Right cardiac atrium (tissue), 5 donors: ENCODE results near the gene CCNI2. TPM values are rescaled to one million over a fixed set of nuclear protein-coding genes. Genes with fewer than 3 reads are reported as not detected.
A peak's percentile ranks its signal among the peaks of the same experiment; 100 is the strongest.

Experiments used
- ATAC-seq, 2 donors: fragments of 200-7000 bp; cut with Tn5 transposase; one replicate each; pipeline versions ENCODE4 v1.8.0 to v1.9.1; 2020; ENCODE audit warnings: moderate library complexity in 2 of 2, mild to moderate bottlenecking in 1 of 2
- DNase-seq, 3 donors: peaks; one replicate each; pipeline ENCODE4 v3.0.0-alpha.2; 2020
- H3K27ac ChIP-seq: one replicate; pipeline ENCODE4 v1.5.1; 2013; ENCODE audit warnings: mild to moderate bottlenecking, low read length, control low read depth, moderate library complexity
- H3K27me3 ChIP-seq: one replicate; pipeline ENCODE4 v1.6.1; 2013; ENCODE audit not compliant: control insufficient read depth, insufficient read depth
- H3K4me1 ChIP-seq: one replicate; pipeline ENCODE4 v1.6.1; 2013; ENCODE audit warnings: low read length; ENCODE audit not compliant: control insufficient read depth, insufficient read depth
- H3K4me3 ChIP-seq: one replicate; pipeline ENCODE4 v1.5.1; 2013; ENCODE audit warnings: low read length, control low read depth
- H3K9me3 ChIP-seq: one replicate; pipeline ENCODE4 v1.6.1; 2013; ENCODE audit warnings: low read length; ENCODE audit not compliant: control insufficient read depth
- WGBS: extraction: QIAGEN DNeasy Blood & Tissue Kit; methylation state at CpG from one replicate; pipeline ENCODE4 v1.1.7; 2013; 5-methylcytosine and 5-hydroxymethylcytosine counted together
- intact Hi-C, 4 donors: fragments of 100-400 bp; cut with DNase I; formaldehyde crosslinking; loops; one replicate each; pipeline versions ENCODE4 v1.11.0 to v1.14.0; 2022 to 2023
- polyA plus RNA-seq: library from polyadenylated mRNA; stranded (reverse); fragments of 200-250 nt; gene quantifications from one replicate; pipeline ENCODE4 v1.2.3, GENCODE V29; 2013
- total RNA-seq, 4 donors: library from RNA; stranded (reverse); fragmentation: NEBNext Ultra II Directional; extraction: Animal tissue kit (Norgen Biotek cat#: 25700); gene quantifications; one replicate each; pipeline ENCODE4 v1.2.1, GENCODE V29; 2021
- donor health status: healthy with polysubstance abuse.
- donor health status: DM: no; HTN: yes; CAD: no.
- donor health status: DM: no; HTN: no; CAD: no.
- donor health status: DM: no; HTN: yes; CAD: no; lungs with severe emphysema.
- donor health status: DM: yes; HTN: yes; CAD: no.

Gene CCNI2
- total and polyA plus RNA-seq, 5 donors = 0.09 to 0.14 TPM; not detected in 3

- Histone ChIP-seq H3K27ac (no peak within 1 kb of the TSS), H3K4me1 (no peaks in the 10 kb centered on the region), H3K4me3 (peak within 1 kb of the TSS; percentile 39), H3K27me3 (no peaks in the 10 kb centered on the region), H3K9me3 (no peaks in the 10 kb centered on the region)
- 2% methylated on average over 81 of the region's 81 CpGs for WGBS
- ATAC-seq (peak; percentile 100), DNase-seq (peak; percentile 99)
- intact Hi-C loops = no loop called here
Measured at GRCh38 chr5:132736853-132737833, 10.1 kb upstream of the CCNI2 start, which contains the start of gene KIF3A. Gene KIF3A (minus strand): TSS chr5:132737546. CDS start chr5:132737419, 127 bp downstream.

DNA sequence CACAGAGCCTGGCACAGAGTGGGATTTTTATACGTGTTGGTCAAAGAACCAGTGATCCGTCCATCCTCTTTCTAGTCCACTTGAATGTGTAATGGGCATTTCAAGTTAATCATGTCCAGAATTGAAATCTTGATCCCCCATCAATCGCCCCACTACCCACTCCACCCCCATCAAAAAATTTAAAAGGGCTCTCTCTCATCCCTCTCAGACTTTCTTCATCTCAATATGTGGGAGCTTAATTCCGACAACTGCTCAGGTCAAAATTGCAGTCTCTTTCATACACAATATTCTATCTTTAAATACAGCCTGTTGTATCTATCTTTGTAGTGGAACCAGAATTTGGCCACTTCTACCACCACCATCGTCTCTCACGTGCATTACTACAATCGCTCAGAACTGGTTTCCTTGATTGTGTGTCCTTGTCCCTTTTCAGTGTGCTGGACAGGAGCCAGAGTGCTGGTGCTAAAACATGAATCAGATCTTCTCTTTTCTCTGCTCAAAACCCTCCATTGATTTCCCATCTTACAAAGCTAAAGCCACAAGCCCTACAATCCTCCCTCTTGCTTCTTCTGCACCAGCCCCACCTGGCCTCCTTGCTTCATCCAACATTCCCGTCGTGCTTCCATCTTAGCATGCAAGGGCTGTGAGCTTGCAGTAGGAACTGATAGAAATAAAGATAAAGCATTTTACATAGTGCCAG is 9.1 kb upstream of the CCNI2 start:
- no peak for DNase-seq
- intact Hi-C loops = no loop called here
- Histone ChIP-seq H3K4me3 (peak overlapping the region; percentile 39), H3K9me3 (no peaks in the 10 kb centered on the region), H3K27ac (no peak overlapping the region), H3K27me3 (no peaks in the 10 kb centered on the region), H3K4me1 (no peaks in the 10 kb centered on the region)
- 61% methylated on average over 9 of the region's 9 CpGs for WGBS
- no peak for ATAC-seq

- WGBS = 65% methylated on average over 1 of the region's 1 CpG
- intact Hi-C loops = no loop called here
- ATAC-seq = no peak
- Histone ChIP-seq H3K4me3 (no peak overlapping the region), H3K27ac (no peak overlapping the region), H3K4me1 (no peaks in the 10 kb centered on the region), H3K27me3 (no peaks in the 10 kb centered on the region), H3K9me3 (no peaks in the 10 kb centered on the region)
- DNase-seq = no peak
Measured at GRCh38 chr5:132739232-132739631, 8.0 kb upstream of the CCNI2 start.

DNA sequence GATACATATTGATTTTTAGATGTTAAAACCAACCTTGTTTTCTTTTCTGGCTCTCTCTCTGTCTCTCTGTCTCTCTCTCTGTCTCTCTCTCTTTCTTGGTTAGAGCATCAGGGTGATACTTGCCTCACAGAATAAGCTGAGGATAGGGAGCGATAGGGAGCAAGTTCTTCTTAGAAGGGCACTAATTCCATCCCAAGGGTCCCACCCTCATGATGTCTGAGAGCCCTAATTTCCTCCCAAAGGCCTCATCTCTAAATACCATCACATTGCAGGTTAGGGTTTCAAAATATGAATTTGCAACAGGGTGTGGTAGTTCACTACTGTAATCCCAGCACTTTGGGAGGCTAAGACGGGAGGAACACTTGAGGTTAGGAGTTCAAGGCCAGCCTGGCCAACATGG is 5.1 kb upstream of the CCNI2 start:
- ATAC-seq = no peak
- H3K9me3 ChIP-seq = no peaks in the 10 kb centered on the region
- DNase-seq = no peak
- WGBS = 91% methylated on average over 2 of the region's 2 CpGs
- no peaks in the 10 kb centered on the region for H3K27me3 ChIP-seq
- H3K4me1 ChIP-seq = no peaks in the 10 kb centered on the region
- intact Hi-C loops = no loop called here
- H3K4me3 ChIP-seq = no peak overlapping the region
- H3K27ac ChIP-seq = no peak overlapping the region

DNA sequence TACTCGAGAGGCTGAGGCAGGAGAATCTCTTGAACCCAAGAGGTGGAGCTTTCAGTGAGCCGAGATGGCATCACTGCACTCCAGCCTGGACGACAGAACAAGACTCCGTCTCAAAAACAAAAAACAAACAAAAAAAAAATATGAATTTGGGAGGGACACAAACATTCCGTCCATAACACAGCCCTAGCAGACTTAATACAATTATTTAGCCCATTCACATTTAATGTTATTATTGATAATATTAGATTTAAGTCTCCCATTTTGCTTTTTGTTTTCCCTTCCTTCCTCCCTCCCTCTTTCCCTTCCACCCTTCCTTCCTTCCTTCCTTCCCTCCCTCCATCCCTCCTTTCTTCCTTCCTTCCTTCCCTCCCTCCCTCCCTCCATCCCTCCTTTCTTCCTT is 4.6 kb upstream of the CCNI2 start:
- intact Hi-C loops = no loop called here
- WGBS = 87% methylated on average over 5 of the region's 5 CpGs
- Histone ChIP-seq H3K4me3 (no peak overlapping the region), H3K4me1 (no peaks in the 10 kb centered on the region), H3K9me3 (no peaks in the 10 kb centered on the region), H3K27me3 (no peaks in the 10 kb centered on the region), H3K27ac (no peak overlapping the region)
- no peak for ATAC-seq
- no peak for DNase-seq

GRCh38 chr5:132744659-132745058 is 2.6 kb upstream of the CCNI2 start:
- ATAC-seq = no peak
- H3K27ac ChIP-seq = no peak overlapping the region
- WGBS = 63% methylated on average over 2 of the region's 2 CpGs
- H3K4me3 ChIP-seq = no peak overlapping the region
- H3K9me3 ChIP-seq = no peaks in the 10 kb centered on the region
- no peaks in the 10 kb centered on the region for H3K4me1 ChIP-seq
- no peaks in the 10 kb centered on the region for H3K27me3 ChIP-seq
- DNase-seq = no peak
- intact Hi-C loops = no loop called here

DNA sequence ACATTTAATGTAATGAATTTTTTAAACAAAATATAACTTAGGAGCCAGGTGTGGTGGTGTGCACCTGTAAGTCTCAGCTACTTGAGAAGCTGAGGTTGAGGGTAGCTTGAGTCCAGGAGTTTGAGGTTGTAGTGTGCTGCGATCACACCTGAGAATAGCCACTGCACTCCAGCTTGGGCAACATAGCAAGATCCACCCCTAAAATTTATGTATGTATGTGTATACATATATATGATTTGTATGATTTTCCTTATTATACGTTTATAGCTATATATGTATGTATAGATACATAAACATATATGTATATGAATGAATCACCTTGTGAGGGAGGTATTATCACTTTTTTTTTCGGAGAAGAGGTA is 653 bp upstream of the CCNI2 start:
- H3K9me3 ChIP-seq = no peaks in the 10 kb centered on the region
- 30% methylated on average over 3 of the region's 3 CpGs for WGBS
- no peak overlapping the region for H3K27ac ChIP-seq
- intact Hi-C loops = no loop called here
- no peaks in the 10 kb centered on the region for H3K27me3 ChIP-seq
- H3K4me1 ChIP-seq = no peaks in the 10 kb centered on the region
- DNase-seq (no peak), ATAC-seq (no peak)
- no peak overlapping the region for H3K4me3 ChIP-seq

DNA sequence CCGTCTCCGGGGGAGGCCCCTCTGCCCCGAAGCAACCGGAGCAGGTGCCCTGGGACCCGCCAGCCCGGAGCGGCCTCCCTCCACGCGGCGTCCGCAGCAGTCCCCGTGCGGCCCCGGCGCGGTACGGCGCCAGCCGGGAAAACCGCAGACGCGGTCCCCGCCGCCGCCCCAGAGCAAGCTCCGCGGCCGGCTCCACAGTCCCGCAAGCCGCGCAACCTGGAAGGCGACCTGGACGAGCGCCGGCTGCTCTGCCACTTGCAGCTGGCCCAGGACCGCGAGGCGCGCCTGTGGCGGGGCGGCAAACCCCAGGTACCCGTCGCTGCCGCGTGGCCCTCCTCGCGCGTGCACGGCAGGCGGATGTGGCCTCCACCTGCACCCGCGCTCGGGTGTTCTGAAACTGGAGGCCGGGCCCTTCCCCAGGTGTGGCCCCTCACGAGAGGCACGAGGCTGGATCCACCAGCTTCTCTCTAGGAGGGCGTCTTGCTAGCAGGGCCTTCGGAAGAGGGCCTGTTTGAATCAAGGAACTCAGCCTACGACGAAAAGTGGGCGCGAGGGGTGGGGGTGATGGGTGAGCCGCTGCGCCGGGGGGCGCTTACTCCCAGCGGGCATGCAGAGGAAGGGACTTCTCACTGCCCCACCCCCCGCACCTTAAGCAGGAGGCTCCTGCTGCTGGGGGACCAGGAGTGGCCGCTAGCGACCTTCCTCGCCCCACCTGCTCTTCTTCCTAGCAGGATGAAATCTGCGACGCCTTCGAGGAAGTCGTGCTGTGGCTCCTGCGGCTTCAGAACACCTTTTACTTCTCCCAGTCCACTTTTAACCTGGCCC is 602 bp downstream of the CCNI2 start:
- Histone ChIP-seq H3K27ac (no peak overlapping the region), H3K9me3 (no peaks in the 10 kb centered on the region), H3K27me3 (no peaks in the 10 kb centered on the region), H3K4me1 (no peaks in the 10 kb centered on the region), H3K4me3 (peak overlapping the region; percentile 38)
- intact Hi-C loops = no loop called here
- 32% methylated on average over 76 of the region's 76 CpGs for WGBS
- peak in 1 of 2 donors; percentile 25 for ATAC-seq
- DNase-seq = peak in 1 of 3 donors; percentile 62

- ATAC-seq (no peak), DNase-seq (no peak)
- H3K9me3 ChIP-seq = no peaks in the 10 kb centered on the region
- H3K27me3 ChIP-seq = no peaks in the 10 kb centered on the region
- 91% methylated on average over 10 of the region's 10 CpGs for WGBS
- intact Hi-C loops = no loop called here
- H3K4me3 ChIP-seq = no peak overlapping the region
- H3K27ac ChIP-seq = no peak overlapping the region
- H3K4me1 ChIP-seq = no peaks in the 10 kb centered on the region
Measured at GRCh38 chr5:132748522-132749000, 1.3 kb downstream of the CCNI2 start.

DNA sequence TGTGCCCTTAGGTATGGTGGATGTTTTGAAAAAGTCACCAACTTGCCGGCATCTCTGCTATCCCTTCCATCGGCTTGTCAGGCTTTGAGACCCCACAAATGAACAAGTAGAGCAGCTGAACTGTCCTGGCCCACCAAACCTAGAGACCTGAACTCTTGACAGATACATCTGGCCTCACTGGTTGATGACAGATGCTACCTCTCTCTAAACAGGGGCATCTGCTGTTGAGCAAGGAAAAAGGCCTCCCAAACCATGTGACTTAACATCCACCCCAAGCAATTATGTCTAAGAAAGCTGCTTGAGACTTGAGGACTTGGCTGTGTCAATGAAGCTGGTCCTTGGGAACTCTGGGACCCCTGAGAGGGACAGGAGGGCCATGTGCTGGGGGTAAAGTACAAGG is 2.3 kb downstream of the CCNI2 start:
- no peak for ATAC-seq
- intact Hi-C loops = no loop called here
- Histone ChIP-seq H3K27me3 (no peaks in the 10 kb centered on the region), H3K4me3 (no peak overlapping the region), H3K9me3 (no peaks in the 10 kb centered on the region), H3K4me1 (no peaks in the 10 kb centered on the region), H3K27ac (no peak overlapping the region)
- DNase-seq = no peak
- 93% methylated on average over 2 of the region's 2 CpGs for WGBS
